ENCODE data around the gene OVOL3. TPM values are rescaled to one million over a fixed set of nuclear protein-coding genes. Genes with fewer than 3 reads are reported as not detected.
"Not testable (repeated sequence)": the region's sequence is repeated elsewhere in the genome, so short reads cannot be mapped to it uniquely, and the experiment has no call there.

Gene OVOL3
- total RNA-seq: not detected in 2 replicates

- DNase-seq (ENCODE audit: low read depth, low spot score): no peak
Observed at GRCh38 chr19:36110487-36111199, at the start of gene OVOL3. Gene OVOL3 (plus strand): TSS chr19:36111143. CDS start chr19:36111203, 60 bp downstream.

GRCh38 chr19:36061367-36061766, 49.6 kb upstream of the OVOL3 start:
- no peak for DNase-seq (ENCODE audit: low read depth, low spot score)

- no peak for DNase-seq (ENCODE audit: low read depth, low spot score)
Observed at GRCh38 chr19:36064826-36065225, 46.1 kb upstream of the OVOL3 start.

- no peak for DNase-seq (ENCODE audit: low read depth, low spot score)
Observed at GRCh38 chr19:36067681-36068080, 43.3 kb upstream of the OVOL3 start.

GRCh38 chr19:36068810-36069499, 42.0 kb upstream of the OVOL3 start:
- not testable (repeated sequence) for DNase-seq (ENCODE audit: low read depth, low spot score)

GRCh38 chr19:36072081-36072480, 38.9 kb upstream of the OVOL3 start:
- no peak for DNase-seq (ENCODE audit: low read depth, low spot score)

- no peak for DNase-seq (ENCODE audit: low read depth, low spot score)
Observed at GRCh38 chr19:36073121-36073876, 37.6 kb upstream of the OVOL3 start.

- no peak for DNase-seq (ENCODE audit: low read depth, low spot score)
Observed at GRCh38 chr19:36079389-36079945, 31.5 kb upstream of the OVOL3 start.

GRCh38 chr19:36081385-36081784, 29.6 kb upstream of the OVOL3 start:
- DNase-seq (ENCODE audit: low read depth, low spot score): no peak

- DNase-seq (ENCODE audit: low read depth, low spot score): no peak
Observed at GRCh38 chr19:36081894-36082293, 29.0 kb upstream of the OVOL3 start.

- DNase-seq (ENCODE audit: low read depth, low spot score): no peak
Observed at GRCh38 chr19:36082916-36083315, 28.0 kb upstream of the OVOL3 start.

GRCh38 chr19:36084231-36085009, 26.5 kb upstream of the OVOL3 start:
- no peak for DNase-seq (ENCODE audit: low read depth, low spot score)

GRCh38 chr19:36086326-36086725, 24.6 kb upstream of the OVOL3 start:
- DNase-seq (ENCODE audit: low read depth, low spot score): no peak

GRCh38 chr19:36089847-36090246, 21.1 kb upstream of the OVOL3 start:
- DNase-seq (ENCODE audit: low read depth, low spot score): no peak

- no peak for DNase-seq (ENCODE audit: low read depth, low spot score)
Observed at GRCh38 chr19:36090910-36091695, 19.8 kb upstream of the OVOL3 start.

GRCh38 chr19:36092566-36092965, 18.4 kb upstream of the OVOL3 start:
- no peak for DNase-seq (ENCODE audit: low read depth, low spot score)

- DNase-seq (ENCODE audit: low read depth, low spot score): no peak
Observed at GRCh38 chr19:36093146-36093662, 17.7 kb upstream of the OVOL3 start.

GRCh38 chr19:36093687-36094086, 17.3 kb upstream of the OVOL3 start:
- DNase-seq (ENCODE audit: low read depth, low spot score): no peak

GRCh38 chr19:36097036-36097435, 13.9 kb upstream of the OVOL3 start:
- DNase-seq (ENCODE audit: low read depth, low spot score): no peak

GRCh38 chr19:36099166-36099785, 11.7 kb upstream of the OVOL3 start:
- DNase-seq (ENCODE audit: low read depth, low spot score): no peak
